ENCODE results near the gene L1CAM.

Gene L1CAM

DNA sequence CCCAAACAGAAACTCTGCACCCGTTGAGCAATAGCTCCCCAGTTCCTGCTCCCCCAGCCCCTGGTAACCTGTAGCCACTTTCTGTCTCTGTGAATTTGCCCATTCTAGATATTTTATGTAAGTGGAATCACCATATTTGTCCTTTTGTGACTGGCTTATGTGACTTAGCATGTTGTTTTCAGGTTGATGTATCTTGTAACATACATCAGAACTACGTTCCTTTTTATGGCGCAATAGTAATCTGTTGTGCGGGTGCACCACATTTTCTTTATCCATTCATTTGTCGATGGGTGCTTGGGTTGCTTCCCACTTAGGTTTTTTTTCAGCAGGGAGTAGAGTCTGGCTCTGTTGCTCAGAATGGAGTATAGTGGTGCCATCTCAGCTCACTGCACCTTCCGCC lies 49.1 kb downstream of the L1CAM start:
- TF ChIP-seq, protein P1, sequence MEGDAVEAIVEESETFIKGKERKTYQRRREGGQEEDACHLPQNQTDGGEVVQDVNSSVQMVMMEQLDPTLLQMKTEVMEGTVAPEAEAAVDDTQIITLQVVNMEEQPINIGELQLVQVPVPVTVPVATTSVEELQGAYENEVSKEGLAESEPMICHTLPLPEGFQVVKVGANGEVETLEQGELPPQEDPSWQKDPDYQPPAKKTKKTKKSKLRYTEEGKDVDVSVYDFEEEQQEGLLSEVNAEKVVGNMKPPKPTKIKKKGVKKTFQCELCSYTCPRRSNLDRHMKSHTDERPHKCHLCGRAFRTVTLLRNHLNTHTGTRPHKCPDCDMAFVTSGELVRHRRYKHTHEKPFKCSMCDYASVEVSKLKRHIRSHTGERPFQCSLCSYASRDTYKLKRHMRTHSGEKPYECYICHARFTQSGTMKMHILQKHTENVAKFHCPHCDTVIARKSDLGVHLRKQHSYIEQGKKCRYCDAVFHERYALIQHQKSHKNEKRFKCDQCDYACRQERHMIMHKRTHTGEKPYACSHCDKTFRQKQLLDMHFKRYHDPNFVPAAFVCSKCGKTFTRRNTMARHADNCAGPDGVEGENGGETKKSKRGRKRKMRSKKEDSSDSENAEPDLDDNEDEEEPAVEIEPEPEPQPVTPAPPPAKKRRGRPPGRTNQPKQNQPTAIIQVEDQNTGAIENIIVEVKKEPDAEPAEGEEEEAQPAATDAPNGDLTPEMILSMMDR (IDR thresholded peaks at IDR 0.05; ENCODE audit: low read length, missing control alignments), result no peak
- no peak overlapping the region for H3K4me3 ChIP-seq (replicated peaks; ENCODE audit: low read depth, low read length)
- no peak for DNase-seq (ENCODE audit: low read depth)

DNA sequence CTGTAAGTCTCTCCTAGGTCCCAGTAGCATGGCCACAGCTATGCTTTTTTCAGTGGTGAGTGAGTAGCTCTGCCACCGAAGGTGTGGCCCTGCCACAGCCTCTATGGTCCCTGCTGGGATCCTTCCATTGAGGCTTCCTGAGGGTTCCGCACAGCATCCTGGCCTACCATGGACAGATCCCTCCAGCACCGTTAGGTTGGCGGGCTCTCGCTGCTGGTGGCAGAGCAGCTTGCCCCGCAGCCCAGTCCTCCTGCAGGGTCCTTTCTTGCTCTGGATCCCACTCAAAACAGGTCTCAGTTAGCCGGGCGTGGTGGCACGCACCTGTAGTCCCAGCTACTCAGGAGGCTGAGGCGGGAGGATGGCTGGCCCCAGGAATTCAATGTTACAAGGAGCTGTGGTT lies 53.2 kb downstream of the L1CAM start:
- TF ChIP-seq, protein P1 (IDR thresholded peaks at IDR 0.05; ENCODE audit: low read length, missing control alignments), result no peak
- no peak overlapping the region for H3K4me3 ChIP-seq (replicated peaks; ENCODE audit: low read depth, low read length)
- DNase-seq (ENCODE audit: low read depth), result no peak

DNA sequence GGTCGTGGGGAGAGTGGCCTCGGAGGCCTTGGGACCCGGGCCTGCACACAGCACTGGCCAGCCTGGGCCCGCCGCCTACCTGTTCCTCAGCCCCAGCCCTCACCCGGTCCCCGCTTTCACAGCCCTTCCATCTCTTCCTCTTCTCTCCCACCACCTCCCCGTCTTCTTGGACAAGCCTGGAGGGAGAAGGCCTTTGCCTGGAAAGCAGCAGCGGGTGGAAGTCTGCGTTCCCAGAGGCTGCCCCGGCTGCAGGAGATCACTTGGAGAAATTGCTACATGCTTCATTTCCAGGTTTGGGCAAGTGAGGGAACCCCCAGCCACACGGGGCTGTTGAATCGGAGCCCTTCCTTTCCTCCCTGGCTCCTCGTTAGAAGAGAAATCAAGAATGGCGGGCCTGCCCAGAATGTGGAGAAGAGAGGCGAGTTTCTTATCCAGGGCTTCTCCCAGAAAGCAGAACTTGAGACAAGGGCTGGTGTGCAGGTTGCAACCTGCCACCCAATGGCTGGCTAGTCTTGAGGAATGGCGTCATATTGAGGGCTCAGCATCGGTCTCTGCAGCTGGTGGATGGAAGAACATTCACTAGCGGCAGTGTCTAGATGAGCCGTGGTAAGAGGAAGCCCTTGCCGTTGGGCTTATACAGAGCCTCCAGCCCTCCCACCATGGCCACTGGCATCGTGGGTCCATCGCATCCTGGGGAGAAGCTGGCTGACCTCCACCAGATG lies 54.4 kb downstream of the L1CAM start:
- TF ChIP-seq, protein P1 (IDR thresholded peaks at IDR 0.05; ENCODE audit: low read length, missing control alignments), result no peak
- DNase-seq (ENCODE audit: low read depth), result no peak
- H3K4me3 ChIP-seq (replicated peaks; ENCODE audit: low read depth, low read length), result no peak overlapping the region

DNA sequence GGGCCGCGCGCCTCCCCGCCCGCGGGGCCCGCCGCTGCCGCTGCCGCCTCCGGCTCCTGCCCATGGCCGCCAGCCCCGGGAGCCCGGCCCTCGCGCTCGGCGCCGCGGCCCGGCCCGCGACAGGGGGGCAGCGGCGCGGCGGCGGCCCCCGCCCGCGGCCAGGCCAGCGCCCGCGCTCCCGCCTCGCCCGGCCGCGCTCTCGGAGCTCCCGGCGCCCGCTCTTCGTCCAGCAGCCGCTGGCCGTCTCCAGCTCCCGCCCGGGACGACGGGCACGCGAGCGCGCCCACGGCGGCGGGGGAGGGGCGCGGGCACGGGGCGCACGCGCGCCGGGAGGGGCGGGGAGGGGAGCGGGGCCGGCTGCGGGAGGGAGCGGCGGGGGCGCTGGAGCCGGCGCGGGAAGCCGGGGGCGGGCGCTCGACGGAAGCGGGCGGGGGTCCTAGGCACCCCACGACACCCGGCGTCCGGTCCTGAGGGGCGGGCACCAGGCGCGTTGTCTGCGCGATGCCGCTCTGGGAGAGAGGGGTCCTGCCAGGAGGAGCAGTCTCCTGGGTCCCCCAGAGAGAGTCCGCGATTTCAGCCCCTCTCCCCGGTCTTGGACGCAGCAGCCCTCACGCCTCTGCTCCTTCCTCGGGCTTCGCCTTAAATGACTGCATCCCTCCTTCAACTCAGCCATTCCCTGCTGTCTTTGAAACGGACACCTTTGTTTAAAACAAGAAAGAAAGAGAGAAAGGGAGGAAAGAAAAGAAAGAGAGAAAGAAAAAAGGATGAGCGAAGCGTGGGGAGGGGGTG lies 55.1 kb downstream of the L1CAM start:
- H3K4me3 ChIP-seq (replicated peaks; ENCODE audit: low read depth, low read length), result no peak overlapping the region
- no peak for DNase-seq (ENCODE audit: low read depth)
- TF ChIP-seq, protein P1 (IDR thresholded peaks at IDR 0.05; ENCODE audit: low read length, missing control alignments), result no peak

DNA sequence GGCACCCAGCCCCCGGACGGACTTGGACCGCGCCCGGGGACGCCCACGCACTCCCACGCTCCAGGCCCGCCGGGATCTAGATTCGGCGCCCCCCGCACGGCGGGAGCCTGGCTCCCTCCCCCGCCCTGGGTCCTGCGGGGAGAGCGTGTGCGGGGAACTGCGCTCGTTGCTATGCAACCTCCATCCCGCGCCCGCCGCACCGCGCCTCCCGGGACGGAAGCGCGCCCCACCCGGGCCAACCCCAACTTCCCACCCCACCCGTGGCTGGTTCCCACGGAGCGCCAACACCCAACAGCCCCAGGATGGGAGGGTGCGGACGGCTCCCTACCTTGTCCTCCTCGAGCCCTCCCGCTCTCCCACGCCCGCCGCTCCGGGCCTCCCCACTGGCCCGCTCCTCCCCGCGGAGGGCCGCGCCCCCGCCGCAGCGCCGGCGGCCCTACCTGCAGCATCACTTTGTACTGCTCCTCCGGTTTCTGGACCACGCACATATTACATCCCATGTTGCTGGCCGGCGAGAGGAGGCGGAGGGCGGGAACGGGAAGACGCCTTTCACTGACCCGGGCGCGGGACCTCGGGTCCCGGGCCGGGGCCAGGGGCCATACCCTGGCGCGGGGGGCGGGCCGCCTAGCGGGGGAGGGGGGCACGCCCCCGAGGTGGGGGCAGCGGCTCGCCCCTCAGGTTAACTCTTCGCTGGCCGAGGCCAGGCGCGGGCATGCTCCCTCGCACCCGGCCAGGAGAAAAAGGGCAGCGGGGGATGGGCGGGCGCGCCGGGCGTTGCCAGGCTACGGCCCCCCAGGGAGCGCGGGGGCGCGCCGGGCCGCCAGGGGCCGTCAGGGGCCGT lies 56.0 kb downstream of the L1CAM start, which contains the start of gene PDZD4:
Gene PDZD4 (minus strand): TSS at position 746 of the 841 bp plus-strand sequence. CDS start 246 bp downstream, at position 500.
- TF ChIP-seq, protein P1 (IDR thresholded peaks at IDR 0.05; ENCODE audit: low read length, missing control alignments), result no peak
- no peak for DNase-seq (ENCODE audit: low read depth)
- H3K4me3 ChIP-seq (replicated peaks; ENCODE audit: low read depth, low read length), result no peak within 1 kb of the TSS

DNA sequence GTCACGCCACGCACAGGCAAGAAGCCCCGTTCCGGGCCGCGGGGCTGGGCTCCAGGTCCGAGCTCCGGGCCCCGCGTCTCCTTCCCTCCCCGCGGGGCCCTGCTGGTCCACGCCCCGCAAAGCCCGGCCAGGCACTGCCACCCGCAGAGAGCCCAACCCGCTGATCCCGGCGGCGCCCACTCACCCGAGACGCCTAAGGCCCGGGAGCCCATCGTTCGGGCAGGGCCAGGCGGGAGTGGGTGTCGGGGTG lies 56.5 kb downstream of the L1CAM start:
- TF ChIP-seq, protein P1 (IDR thresholded peaks at IDR 0.05; ENCODE audit: low read length, missing control alignments), result no peak
- no peak for DNase-seq (ENCODE audit: low read depth)
- no peak overlapping the region for H3K4me3 ChIP-seq (replicated peaks; ENCODE audit: low read depth, low read length)
